Stimulated activated CD4-positive, alpha-beta T cell treated with anti-CD3 and anti-CD28 coated beads, Interleukin-1b, Interleukin-23, amount 100 ng/mL, for 4 hours (primary cell): ENCODE data around the gene LSM14B.
"Not testable (repeated sequence)": the region's sequence is repeated elsewhere in the genome, so short reads cannot be mapped to it uniquely, and the experiment has no call there.

Experiments used
- DNase-seq, 2 donors: peaks; one replicate each; pipeline ENCODE4 v3.0.0-alpha.2; 2020; ENCODE audit warnings: low read depth in 2 of 2

The LSM14B gene

GRCh38 chr20:62112368-62112767 is 9.9 kb upstream of the LSM14B start:
- no peak for DNase-seq

- DNase-seq, result no peak
Measured at GRCh38 chr20:62114894-62115293, 7.4 kb upstream of the LSM14B start.

GRCh38 chr20:62115800-62116407 is 6.4 kb upstream of the LSM14B start:
- not testable (repeated sequence) for DNase-seq

DNA sequence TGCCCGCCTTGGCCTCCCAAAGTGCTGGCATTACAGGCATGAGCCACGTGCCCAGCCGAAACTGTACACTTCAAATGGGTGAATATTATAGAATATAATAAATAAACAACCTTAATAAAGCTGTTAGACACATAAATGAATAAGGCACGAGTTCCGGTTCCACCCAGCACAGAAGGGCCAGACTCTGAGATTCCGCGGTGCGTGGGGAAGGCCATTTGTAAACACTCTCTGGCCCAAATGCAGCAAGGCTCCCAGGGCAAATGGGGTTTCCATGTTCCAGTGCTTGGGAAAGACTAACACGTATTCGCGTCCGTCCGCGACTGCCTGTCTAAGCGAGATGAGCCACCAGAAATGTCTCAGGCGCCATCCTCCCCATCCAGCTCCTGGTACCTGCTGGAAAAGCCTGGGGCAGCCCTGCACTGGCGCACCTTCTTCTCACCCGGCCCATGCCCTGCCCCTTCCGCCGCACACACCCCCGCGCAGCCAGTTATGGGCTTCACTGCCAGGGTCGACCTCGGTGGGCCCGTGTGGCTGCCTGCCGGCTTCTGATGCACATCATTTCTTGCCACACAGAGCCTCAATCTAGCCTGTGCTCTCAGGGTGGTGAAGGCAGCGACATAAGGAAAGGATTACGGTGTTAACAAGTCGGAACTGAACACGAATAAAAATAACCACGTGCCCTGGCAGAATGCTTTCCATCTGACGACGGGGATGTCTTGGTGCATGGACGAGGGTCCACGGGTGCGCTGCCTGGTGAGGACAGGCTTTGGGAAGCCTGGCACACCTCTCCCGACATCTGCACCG is 5.5 kb upstream of the LSM14B start:
- no peak for DNase-seq

DNA sequence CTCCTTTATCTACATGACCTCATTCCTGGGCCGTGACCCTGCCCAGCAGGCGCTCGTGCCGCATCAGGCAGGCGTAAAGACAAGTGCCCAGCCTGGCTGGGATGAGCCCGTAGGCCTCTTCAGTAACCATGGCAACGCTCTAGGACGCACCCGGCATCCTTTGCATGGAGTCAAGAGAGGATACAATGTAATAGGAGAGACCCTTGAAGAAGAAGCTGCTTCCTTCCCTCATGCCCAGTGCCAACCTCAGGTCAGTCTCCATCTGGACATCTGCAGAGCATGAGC is 5.0 kb upstream of the LSM14B start:
- no peak for DNase-seq

- DNase-seq, result peak in 1 of 2 donors; percentile 24
Measured at GRCh38 chr20:62117658-62118057, 4.6 kb upstream of the LSM14B start.

DNA sequence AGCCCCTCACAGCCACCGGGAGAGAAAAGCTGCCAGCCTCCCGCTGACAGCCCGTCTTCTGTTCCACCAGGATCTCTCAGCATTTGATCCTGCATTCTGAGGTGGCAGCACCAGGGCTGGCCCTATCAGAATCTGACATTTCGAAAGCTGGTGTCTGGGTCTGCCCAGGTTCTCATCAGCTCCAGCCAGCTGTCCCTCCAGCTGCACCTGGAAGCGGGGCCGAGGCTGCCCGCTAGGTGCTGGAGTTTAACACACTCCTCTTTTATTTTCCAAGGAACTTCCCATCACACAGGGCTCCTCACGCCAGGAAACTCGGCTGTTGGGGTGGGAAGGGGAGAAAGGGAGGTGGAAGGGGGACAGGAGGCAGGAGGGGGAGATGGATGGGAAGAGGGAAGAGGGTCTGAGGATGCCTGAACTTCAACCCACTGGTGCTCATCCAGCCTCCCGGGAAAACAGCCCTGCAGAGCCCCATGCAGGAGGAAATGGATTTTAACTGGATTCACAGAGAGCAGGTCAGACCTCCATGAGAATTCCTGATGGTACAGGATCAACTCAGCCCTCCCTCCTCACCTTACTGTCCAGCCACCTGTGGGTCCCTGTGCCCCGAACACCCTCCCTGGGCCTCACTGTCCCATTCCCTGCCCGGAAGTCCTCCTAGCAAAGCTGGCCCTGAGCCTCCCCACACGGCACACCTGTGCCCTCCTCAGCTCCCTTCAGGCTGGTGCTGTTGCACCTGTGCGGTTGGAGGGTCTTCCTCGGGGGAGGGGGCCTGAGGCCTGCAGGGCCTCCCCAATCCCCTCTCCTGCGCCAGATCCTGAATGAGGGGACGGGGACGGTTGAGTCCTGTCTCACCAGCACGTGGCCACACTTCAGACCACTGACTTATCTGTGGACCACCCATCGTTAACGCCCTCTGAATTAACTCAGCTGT is 3.9 kb upstream of the LSM14B start:
- no peak for DNase-seq

DNA sequence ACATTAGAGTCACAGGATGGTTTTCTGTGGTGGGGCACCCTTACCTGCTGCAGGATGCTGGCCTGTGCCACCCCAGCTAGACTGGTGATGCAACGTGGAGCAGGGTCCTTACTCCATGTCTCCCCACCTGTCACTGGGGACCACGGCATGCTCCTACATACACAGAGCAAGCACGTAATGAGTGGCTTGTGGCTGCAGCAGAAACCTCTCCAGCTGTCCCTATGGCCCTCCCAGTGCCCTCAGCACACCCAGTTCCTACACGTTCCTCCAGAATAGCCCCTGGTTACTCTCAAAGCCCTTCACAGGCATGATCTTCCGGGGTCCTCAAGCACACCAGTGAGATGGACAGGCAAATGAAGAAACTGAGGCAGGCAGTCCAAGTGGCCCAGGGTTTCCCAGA is 3.2 kb upstream of the LSM14B start:
- no peak for DNase-seq

DNA sequence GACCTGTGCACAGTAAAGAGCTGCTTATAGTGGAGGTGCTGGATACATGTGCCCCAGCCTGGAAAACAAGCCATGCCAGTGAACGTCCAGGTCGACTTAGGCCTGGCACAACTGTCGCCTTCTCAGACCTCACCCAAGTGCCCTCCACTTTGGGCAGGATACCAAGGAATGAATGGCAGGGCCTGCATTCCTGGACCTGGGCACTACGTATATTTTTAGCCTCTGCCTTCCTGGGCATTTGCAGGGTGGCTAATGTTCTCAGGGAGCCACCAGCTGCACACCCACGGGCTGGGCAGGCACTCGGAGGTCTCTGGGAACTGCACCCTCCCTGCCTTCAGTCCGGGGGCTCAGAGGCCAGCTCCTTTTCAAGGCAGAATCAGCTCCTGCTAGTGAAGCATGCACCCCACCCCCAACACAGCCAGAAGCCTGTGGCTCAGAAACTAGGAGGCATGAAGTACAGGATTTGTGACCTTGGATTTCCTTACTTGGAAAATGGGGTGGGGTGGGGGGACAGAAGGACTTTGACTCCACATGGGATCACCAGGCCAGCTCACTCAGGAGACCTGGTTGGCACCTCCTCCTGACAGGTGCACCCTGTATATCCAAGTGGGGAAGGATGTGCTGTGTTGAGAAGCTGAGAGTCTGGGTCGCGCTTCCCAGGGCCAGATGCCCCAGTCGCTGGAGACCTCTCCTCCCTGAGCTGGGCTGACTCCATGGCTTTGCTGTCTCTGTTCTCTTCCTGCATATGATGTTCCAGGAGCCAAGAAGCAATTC is 2.5 kb upstream of the LSM14B start:
- DNase-seq, result no peak

DNA sequence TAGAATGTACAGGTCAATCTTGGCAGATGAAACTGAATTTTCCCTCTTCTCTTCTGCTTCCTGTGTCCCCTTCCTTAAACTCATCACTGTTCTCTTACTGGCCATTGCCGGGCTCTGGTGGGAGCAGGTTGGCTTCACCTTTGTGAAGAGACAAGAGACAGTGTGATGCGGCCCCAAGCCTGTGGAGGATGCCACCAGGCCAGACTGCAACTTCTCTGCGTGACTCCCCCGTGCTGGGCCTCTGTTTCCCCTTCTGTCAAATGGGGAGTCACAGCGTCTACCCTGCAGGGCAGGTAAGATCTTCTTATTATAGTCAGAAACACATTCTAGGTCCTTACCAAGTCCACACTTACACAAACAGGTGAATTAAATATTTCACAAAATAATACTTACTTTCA is 1.9 kb upstream of the LSM14B start:
- no peak for DNase-seq

- DNase-seq, result no peak
Measured at GRCh38 chr20:62120990-62121775, 1.1 kb upstream of the LSM14B start.

DNA sequence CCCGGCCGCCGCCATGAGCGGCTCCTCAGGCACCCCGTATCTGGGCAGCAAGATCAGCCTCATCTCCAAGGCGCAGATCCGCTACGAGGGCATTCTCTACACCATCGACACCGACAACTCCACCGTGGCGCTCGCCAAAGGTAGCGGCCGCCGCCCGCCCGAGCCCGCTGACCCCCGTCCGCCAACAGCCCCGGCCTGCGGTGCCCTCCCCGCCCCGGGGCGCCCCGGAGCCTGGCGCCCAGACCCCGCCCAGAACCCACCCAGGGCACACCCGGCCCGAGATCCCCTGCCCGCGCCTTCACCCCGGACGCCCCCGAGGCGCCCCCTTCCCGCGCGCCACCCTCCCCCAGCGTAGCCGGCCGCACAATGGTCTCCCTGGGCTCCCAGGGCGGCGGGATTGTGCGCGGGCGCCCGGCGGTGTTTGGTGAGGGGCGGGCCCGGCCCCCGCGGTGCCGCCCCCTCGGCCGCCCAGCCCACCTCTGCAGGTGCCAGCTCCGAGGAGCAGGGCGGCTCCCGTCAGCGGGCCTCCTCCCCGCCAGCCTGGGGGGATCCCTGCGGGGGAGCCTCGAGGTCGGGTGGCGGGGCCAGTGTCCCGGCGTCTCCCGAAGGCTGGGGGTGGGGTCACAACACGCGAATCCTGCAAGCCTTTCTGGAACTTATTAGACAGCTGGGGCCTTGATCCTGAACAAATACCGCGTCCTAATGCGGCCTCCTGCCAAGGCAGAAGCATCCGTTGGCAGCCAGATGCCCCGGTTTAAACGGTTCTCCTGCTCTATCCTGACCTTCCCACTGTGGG is 577 bp downstream of the LSM14B start:
- DNase-seq, result peak in 1 of 2 donors; percentile 36

DNA sequence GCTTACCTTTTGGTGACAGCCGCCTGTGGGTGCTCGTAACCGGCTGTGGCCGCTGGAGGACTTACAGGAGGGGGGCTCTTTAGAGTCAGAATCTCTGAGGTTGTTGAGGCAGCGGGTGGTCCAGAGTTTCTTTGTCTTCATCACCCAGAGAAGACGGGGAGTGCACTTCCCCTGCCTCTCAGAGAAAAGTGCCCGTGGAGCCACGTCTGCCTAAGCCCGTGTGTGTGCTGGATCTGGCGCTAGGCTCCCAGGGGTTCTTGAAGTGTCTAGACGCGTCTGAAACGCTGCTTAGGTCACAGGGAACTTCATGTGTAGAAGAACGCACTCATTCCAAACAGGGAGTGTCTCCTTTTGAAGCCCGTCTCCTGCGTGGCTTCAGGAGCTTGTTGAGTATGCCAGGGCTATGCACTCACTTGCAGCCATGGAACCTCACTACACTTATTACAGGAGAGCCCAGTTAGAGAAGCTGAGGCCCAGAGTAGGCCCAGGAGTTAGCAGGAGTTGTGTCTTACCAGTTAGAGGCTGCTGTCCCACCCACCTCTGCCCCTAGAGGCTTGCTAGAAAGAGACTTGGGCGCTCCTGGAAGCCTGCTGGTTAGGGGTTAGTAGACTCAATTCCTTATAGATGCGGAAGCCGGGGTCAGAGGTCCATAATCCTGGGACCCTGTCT is 1.3 kb downstream of the LSM14B start:
- DNase-seq, result no peak

DNA sequence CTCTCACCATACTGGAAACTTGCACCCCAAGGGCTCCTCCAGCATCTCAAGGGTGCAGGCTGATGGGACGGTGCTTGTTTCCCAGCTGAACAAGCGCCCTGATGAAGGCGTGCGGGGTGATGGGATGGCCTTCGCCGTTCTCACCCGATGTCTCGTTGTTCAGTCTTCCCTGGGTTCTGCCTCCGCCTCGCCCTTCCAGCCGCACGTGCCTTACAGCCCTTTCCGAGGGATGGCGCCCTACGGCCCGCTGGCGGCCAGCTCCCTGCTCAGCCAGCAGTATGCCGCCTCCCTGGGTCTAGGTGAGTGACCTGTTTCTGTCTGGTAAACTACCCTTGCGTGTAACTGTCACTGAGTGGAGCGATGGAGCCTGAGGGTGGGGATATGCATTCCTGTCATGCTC is 3.9 kb downstream of the LSM14B start:
- no peak for DNase-seq

DNA sequence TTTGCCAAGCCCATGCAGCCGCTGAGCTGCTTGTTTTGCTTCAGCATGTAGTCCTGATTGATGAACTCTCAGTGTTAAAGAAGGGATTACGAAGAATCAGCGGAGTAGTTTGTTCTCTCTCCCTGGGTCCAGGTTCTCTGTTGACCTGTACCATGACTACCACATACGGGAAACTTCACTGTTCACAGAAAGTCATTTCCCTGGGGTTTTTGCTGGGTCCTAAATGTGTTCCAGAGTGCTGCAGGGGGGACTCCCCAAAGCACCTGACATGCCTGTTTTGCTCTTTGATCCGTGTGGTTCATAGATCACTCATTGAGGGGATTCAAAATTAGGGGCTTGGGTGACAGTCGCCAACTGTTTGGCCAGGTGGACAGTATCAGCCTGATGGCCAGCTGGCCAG is 5.5 kb downstream of the LSM14B start:
- DNase-seq, result no peak

- no peak for DNase-seq
Measured at GRCh38 chr20:62128502-62128901, 6.2 kb downstream of the LSM14B start.

GRCh38 chr20:62129731-62130531 is 7.7 kb downstream of the LSM14B start:
- DNase-seq, result no peak

GRCh38 chr20:62131560-62132320 is 9.5 kb downstream of the LSM14B start:
- DNase-seq, result no peak
